AG10803 (cell line): ENCODE data around the gene APCDD1.

Source experiments
- DNase-seq: peaks from one replicate; pipeline ENCODE4 v3.0.0; 2010; ENCODE audit warnings: low read depth
- H3K4me3 ChIP-seq: 2 replicates; pipeline ENCODE4 v1.5.1; 2011; ENCODE audit warnings: mild to moderate bottlenecking, low read length, control low read depth
- TF ChIP-seq, protein P1 (sequence below): conservative IDR thresholded peaks from 2 replicates; pipeline ENCODE4 v1.5.1; 2011; ENCODE audit warnings: mild to moderate bottlenecking, low read length, control low read depth, inconsistent platforms

Gene APCDD1

DNA sequence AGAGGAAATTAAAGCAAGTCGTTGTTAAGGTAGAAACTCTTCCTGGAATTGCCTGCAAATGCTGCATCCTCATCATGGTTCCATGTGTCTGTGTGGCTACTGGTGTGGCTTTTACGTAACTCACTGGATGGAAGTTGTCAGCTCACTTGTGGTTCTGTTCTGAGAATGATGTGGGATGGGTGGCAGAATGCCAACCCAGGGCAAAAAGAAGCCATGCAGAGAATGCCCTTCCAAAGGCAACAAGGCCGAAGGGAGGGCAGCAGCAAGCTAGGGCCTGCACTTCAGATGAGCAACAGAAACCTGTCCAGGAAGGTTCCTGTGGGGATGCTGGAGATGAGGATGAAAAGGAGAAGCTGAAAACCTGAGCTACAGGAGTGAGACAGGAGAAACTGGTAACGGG, 61.0 kb downstream of the APCDD1 start:
- peak; percentile 33 for DNase-seq
- no peak overlapping the region for H3K4me3 ChIP-seq
- TF ChIP-seq, protein P1, sequence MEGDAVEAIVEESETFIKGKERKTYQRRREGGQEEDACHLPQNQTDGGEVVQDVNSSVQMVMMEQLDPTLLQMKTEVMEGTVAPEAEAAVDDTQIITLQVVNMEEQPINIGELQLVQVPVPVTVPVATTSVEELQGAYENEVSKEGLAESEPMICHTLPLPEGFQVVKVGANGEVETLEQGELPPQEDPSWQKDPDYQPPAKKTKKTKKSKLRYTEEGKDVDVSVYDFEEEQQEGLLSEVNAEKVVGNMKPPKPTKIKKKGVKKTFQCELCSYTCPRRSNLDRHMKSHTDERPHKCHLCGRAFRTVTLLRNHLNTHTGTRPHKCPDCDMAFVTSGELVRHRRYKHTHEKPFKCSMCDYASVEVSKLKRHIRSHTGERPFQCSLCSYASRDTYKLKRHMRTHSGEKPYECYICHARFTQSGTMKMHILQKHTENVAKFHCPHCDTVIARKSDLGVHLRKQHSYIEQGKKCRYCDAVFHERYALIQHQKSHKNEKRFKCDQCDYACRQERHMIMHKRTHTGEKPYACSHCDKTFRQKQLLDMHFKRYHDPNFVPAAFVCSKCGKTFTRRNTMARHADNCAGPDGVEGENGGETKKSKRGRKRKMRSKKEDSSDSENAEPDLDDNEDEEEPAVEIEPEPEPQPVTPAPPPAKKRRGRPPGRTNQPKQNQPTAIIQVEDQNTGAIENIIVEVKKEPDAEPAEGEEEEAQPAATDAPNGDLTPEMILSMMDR, result no peak

DNA sequence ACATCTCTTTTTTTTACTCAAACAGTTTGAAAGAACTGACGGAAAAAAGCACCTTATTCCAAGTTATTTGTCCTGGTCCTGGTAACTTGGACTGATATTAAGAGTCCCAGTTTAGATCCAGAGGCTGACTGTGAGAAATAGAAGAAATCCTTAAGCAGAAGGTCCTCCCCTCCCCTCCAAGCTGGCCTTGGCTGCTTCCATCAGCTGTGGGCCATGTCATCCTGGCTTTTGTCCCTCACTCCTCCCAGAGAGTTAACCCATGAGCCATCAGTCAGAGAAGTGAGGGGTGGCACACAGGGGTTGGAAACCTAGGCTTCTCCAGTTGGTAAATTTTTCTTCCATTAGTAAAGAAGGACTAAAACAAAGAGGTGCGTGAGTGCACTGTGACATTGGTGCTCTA, 61.6 kb downstream of the APCDD1 start:
- DNase-seq, result no peak
- TF ChIP-seq, protein P1, result no peak
- H3K4me3 ChIP-seq, result no peak overlapping the region

DNA sequence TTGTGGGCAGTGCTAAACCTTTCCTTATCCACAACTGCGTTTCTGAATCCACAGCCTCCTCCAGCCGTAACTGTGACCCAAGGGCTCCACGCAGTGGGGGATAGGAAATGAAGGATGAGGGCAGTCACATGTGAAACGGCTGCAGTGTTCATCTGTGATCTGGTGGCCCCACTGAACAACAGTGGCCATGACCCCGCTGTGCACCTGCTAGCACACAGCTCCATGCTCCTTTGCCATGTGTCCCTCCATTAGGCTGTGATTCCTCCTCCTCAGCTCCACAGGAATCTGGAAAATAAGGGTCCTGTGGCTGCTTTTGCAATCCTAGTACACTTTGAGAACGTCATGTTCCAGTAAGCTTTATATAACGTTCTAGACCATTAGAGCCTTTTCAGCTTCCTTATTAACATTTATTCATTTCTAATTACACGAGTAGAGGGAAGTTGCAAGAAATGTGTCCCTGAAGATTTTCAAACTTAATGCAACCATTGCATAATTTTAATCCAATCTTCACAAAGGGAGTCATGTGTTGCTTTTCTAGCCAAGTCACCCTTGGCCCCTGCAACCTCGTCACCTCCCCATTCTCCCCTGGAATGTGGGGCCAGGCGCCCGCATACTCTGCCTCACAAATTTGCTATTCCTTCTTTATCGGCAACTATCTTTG, 64.3 kb downstream of the APCDD1 start:
- TF ChIP-seq, protein P1, result peak; percentile 63
- DNase-seq, result peak; percentile 56
- H3K4me3 ChIP-seq, result no peak overlapping the region

DNA sequence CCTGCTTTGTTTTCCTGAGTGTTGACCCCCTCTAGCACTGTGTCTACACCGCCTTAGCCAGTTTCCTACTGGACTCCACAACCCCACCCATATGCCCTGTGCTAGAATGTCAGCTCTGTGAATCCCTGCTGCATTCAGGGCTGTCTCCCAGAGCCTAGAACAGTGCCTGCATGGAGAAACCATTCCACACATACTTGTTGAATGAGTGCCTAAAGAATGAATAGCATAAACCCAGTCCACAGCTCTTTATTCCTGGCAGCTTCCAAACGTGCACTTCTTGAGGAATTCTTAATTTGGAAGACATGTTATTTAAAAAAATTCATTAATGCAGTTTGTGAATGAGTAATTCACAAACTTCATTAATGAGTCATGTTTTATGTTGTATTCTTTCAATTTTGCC, 64.9 kb downstream of the APCDD1 start:
- DNase-seq, result peak; percentile 63
- no peak overlapping the region for H3K4me3 ChIP-seq
- TF ChIP-seq, protein P1, result no peak

DNA sequence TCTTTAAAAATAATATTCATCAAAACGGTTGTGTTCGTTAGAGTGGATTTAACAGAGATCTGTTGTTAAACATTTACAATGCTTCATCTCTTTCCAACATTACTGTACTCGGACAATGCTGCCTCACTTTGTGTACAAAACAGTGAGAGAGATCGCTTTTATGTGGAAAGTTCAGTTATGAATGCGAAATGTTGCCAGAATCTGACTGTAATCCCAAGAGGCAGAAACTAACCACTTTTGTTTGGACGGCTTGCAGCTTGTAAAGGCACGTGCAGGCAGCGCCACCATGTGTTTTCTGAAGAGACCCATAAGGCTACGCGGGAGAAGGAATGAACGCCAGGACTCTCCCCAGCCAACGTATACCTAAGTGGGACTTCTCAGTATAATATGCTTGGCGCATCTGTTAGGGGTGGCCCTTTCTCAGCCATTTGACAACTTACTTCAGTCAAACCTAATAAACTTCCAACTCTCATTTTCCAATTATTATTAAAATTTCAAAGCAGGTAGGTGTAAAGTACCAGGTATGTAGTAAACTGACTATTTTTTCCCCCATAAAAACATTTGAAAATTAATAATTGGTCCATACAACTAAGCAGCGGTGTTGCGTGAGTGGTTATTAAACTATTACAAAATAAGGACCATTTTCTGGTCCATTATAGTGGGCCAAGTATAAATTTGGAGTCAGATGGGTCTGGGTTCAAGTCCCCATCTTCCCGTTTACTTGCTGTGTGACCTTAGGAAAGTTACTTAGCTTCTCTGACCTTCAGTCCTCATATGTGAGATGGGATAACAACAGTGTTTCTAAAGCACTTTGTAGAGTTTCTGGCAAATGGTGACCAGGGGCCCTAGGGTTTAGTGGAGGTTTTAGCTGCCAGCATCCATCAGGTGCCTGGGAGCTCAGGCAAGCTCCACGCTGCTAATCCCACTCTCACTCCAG, 65.8 kb downstream of the APCDD1 start:
- no peak overlapping the region for H3K4me3 ChIP-seq
- TF ChIP-seq, protein P1, result peak; percentile 93
- DNase-seq, result peak; percentile 97

DNA sequence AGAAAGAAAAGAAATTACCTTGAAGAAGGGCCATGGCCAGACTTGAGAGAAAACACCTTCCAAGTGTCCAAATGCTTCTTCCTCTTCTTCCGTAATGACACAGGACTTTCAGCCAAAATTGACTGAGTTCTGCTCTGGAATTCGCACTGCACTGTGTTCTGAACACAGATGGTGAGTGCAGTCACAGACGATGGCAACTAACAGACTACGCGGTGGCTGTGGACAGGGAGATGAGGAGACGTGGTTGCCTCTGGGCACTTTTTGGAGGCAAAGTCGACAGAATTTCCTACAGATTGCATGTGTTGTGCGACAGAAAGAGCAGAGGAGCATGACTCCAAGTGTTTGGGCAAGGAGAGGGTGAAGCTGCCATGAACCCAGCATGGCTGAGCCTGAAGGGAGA, 67.1 kb downstream of the APCDD1 start:
- no peak overlapping the region for H3K4me3 ChIP-seq
- no peak for DNase-seq
- TF ChIP-seq, protein P1, result no peak
